ENCODE measurements around the gene TRPC4AP. TPM values are rescaled to one million over a fixed set of nuclear protein-coding genes. Genes with fewer than 3 reads are reported as not detected.

The TRPC4AP gene
- total RNA-seq, 2 donors from 2014 or later: 84.2 to 103 TPM

DNA sequence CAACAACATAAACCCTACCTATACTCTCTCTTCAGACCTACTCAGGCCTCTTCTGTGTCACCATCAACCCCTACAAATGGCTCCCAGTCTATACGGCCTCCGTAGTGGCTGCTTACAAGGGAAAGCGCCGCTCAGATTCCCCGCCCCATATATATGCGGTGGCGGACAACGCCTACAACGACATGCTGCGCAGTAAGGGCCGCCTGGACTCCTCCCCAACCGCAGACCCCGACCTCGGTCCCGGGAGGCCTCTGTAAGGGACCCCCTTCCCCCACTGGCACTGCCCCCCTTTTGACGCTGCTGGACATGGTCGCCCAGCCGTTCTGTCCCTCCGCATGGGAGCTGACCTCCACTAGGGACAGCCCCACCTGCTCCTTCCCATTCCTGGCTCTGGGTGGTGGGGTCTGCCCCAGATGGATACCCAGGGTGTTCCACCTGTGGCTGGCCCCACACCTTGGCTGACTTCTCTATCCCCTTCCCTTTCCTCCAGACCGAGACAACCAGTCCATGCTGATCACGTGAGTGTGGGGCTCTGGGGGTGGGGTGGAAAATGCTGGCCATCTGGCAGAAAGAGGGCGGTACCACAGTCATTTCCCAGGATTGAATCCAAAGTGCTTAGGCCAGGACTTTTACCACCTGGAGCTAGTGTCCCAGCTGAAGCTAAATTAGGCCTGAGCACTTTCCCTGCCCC, 111.9 kb downstream of the TRPC4AP start:
- no peak overlapping the region for H3K27ac ChIP-seq (ENCODE audit: low read depth, low read length)
- Mint-ChIP-seq H3K4me1 (peaks cover 23% of the 10 kb centered on the region), H3K27me3 (ENCODE audit: insufficient read depth) (peaks cover 37% of the 10 kb centered on the region), H3K4me3 (no peak overlapping the region), H3K9me3 (no peaks in the 10 kb centered on the region), H3K36me3 (ENCODE audit: low read depth) (no peaks in the 10 kb centered on the region), H3K27ac (no peak overlapping the region)
- no peak for TF ChIP-seq CTCF (conservative IDR thresholded peaks at IDR 0.05)
- no peaks in the 10 kb centered on the region for H3K27me3 ChIP-seq (ENCODE audit: control insufficient read depth, insufficient read depth, low read length, poor library complexity, severe bottlenecking)
- no peaks in the 10 kb centered on the region for H3K9me3 ChIP-seq (ENCODE audit: control insufficient read depth, low read length)
- peaks cover 8% of the 10 kb centered on the region for H3K4me1 ChIP-seq (ENCODE audit: control insufficient read depth, insufficient read depth, low read length)
- 95% methylated on average over 18 to 22 of the region's 22 CpGs for WGBS, 2 experiments (ENCODE audit: insufficient coverage in 1 of 2, insufficient read length in 1 of 2)
- H3K4me3 ChIP-seq (ENCODE audit: low read length): no peak overlapping the region
- no peak overlapping the region for H3K9ac ChIP-seq (ENCODE audit: extremely low read depth, low read length, poor library complexity, severe bottlenecking)
- H3K36me3 ChIP-seq (ENCODE audit: control insufficient read depth, insufficient read depth, low read length): no peaks in the 10 kb centered on the region
- no peak for DNase-seq

DNA sequence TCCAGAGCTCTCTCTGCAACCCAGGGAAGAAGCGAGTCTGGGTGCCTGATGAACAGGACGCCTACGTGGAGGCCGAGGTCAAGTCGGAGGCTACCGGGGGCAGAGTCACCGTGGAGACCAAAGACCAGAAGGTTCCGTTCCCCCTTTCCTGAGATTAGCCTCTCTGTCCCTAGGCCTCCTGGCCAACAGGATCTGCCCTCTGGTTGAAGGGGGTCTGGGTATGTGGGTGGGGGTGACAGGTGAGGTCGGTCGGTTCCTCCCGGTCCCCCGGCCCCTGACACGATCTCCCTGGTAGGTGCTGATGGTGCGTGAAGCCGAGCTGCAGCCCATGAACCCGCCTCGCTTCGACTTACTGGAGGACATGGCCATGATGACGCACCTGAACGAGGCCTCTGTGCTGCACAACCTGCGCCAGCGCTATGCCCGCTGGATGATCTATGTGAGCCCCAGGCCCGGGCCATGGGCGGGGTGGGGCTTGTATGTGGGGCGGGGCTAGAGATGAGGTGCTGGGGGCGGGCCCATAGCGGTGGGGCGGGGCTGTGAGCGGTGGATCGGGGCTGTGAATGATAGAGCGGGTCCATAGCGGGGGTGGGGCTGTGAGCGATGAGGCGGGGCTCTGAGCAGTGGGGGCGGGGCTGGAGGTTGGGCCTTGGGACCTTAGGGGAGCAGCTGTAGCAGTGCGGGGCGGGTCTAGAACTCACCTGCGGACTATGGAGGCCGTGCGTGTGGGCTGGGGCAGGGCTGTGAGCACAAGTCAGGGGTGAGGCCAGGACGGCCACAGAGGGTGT, 113.0 kb downstream of the TRPC4AP start:
- H3K4me3 Mint-ChIP-seq: no peak overlapping the region

More for the DNA sequence above, 113.0 kb downstream of the TRPC4AP start:
- Mint-ChIP-seq H3K27me3 (ENCODE audit: insufficient read depth) (peaks cover 38% of the 10 kb centered on the region), H3K36me3 (ENCODE audit: low read depth) (no peaks in the 10 kb centered on the region), H3K4me1 (peaks cover 20% of the 10 kb centered on the region), H3K9me3 (no peaks in the 10 kb centered on the region), H3K27ac (no peak overlapping the region)
- Histone ChIP-seq H3K9ac (ENCODE audit: extremely low read depth, low read length, poor library complexity, severe bottlenecking) (no peak overlapping the region), H3K9me3 (ENCODE audit: control insufficient read depth, low read length) (no peaks in the 10 kb centered on the region), H3K4me3 (ENCODE audit: low read length) (no peak overlapping the region), H3K27me3 (ENCODE audit: control insufficient read depth, insufficient read depth, low read length, poor library complexity, severe bottlenecking) (no peaks in the 10 kb centered on the region), H3K4me1 (ENCODE audit: control insufficient read depth, insufficient read depth, low read length) (peaks cover 10% of the 10 kb centered on the region), H3K27ac (ENCODE audit: low read depth, low read length) (no peak overlapping the region), H3K36me3 (ENCODE audit: control insufficient read depth, insufficient read depth, low read length) (no peaks in the 10 kb centered on the region)
- TF ChIP-seq CTCF (conservative IDR thresholded peaks at IDR 0.05): no peak
- DNase-seq: peak; percentile 97
- WGBS, 2 experiments (ENCODE audit: insufficient coverage in 1 of 2, insufficient read length in 1 of 2): 98% methylated on average over 15 to 40 of the region's 42 CpGs
